ENCODE measurements around the gene CNNM3.

CNNM3 gene

DNA sequence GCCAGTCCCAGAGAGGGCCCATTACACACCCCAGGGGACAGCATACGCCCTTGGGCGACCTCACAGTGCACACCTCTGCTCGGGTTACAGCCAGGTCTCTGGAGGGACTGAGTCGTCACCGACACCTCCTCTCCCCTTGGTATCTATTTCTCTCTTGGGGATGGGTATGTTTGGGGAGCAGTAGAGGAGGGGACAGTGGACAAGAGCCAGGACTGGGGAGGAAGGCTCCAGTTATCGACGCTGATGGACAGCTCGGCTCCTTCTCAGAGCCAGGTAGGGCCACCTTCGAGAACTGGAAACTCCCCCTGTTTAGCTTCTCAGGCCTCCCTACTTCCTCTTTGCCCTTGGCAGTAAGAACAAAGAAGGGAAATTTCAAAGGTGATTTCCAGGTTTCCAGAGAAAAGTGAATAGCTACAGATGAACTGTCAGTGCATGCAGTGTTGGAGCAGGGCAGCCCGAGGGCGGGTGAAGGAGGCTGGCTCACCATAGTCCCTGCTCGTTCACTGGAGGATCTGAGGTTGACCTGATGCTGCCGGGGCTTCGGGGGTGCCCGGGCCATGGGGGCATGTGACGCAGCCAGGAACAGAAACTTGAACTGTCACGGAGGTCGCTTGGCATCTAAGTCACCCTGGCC is 58.2 kb downstream of the CNNM3 start:
- peaks cover 81% of the 10 kb centered on the region for H3K4me1 Mint-ChIP-seq
- DNase-seq = no peak
- peak overlapping the region; percentile 32 for H3K4me3 Mint-ChIP-seq
- TF ChIP-seq, protein P1, sequence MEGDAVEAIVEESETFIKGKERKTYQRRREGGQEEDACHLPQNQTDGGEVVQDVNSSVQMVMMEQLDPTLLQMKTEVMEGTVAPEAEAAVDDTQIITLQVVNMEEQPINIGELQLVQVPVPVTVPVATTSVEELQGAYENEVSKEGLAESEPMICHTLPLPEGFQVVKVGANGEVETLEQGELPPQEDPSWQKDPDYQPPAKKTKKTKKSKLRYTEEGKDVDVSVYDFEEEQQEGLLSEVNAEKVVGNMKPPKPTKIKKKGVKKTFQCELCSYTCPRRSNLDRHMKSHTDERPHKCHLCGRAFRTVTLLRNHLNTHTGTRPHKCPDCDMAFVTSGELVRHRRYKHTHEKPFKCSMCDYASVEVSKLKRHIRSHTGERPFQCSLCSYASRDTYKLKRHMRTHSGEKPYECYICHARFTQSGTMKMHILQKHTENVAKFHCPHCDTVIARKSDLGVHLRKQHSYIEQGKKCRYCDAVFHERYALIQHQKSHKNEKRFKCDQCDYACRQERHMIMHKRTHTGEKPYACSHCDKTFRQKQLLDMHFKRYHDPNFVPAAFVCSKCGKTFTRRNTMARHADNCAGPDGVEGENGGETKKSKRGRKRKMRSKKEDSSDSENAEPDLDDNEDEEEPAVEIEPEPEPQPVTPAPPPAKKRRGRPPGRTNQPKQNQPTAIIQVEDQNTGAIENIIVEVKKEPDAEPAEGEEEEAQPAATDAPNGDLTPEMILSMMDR (IDR thresholded peaks at IDR 0.05) = no peak
- H3K27me3 Mint-ChIP-seq (ENCODE audit: low read depth, poor library complexity) = peaks cover 3% of the 10 kb centered on the region
- H3K9me3 Mint-ChIP-seq = no peaks in the 10 kb centered on the region
- peak overlapping the region; percentile 54 for H3K27ac Mint-ChIP-seq
- no peaks in the 10 kb centered on the region for H3K36me3 Mint-ChIP-seq (ENCODE audit: low read depth)

DNA sequence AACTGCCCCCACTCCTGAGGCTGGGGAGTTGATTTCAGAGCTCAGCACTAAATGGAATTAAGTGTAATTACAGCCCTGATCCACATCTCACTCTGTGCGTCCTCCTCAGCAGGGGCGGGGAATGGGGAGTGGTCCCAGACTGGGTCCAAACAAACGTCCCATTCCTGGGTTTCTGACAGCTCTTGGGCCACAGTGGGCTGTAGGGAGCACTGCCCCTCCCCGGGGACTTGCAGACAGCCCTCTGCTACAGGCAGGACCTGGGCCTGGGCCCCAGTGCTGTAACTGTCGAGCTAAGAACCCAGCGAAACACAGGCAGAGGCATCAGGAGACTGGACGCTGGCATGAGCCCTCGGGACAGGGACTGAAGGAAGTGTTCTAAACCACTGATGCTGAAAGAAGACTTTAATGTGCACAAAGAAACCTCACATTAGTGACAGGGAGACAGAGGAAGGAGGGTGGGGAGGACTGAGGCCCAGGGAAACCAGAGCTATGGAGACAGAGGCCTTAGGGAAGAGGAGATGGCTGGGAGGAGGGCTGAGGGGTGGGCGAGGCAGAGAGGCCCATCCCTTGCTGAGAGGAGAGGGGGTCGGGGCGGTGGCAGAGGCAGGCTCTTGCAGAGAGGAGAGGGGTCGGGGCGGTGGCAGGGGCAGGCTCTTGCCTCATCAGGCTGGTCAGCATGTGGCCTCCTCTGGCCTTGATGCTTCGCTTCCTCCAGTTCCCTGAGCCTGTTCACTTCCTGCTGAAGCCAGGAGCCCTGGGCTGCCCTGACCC is 59.6 kb downstream of the CNNM3 start:
- no peaks in the 10 kb centered on the region for H3K36me3 Mint-ChIP-seq (ENCODE audit: low read depth)
- H3K4me1 Mint-ChIP-seq = peaks cover 87% of the 10 kb centered on the region
- DNase-seq = no peak
- H3K27me3 Mint-ChIP-seq (ENCODE audit: low read depth, poor library complexity) = peaks cover 3% of the 10 kb centered on the region
- H3K4me3 Mint-ChIP-seq = no peak overlapping the region
- H3K9me3 Mint-ChIP-seq = no peaks in the 10 kb centered on the region
- TF ChIP-seq, protein P1 (IDR thresholded peaks at IDR 0.05) = no peak
- H3K27ac Mint-ChIP-seq = peak overlapping the region; percentile 96

DNA sequence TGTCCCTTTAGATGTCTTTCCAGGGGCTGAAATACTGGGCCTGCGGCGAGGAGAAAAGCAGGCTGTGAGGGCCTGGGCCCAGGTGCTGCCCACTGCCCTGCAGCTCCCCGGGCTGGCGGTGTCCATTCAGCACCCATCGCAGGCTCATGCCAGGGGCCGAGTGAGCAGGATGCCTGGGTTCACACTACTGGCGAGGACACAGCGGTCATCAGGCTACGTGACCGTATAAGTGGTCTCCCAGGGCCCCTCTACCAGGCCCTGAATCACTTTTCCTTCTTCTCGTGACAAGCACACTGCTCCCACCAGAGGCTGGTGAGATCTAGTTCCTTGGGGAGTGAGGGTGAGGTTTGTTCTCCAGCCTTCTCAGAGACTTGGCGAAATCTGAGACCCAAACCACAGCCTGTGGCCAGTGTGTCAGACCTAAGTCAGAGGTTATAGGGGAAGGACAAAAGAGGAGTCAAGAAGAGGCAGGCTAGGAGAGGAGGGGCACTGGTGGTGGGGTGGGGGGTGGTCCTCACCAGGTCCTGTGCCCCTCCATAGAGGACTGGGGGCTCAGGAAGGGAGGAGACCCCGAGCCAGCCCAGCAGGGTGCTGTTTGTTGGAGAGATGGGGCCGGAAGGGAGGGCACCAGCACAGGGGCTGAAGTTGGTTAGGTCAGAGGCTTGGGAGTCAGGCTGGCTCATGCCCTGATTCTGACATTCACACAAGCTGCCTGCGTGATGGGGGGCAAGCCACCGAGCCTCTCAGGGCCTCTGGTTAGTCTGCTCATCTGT is 60.4 kb downstream of the CNNM3 start:
- Mint-ChIP-seq H3K4me1 (peaks cover 86% of the 10 kb centered on the region), H3K27ac (peak overlapping the region; percentile 96), H3K27me3 (ENCODE audit: low read depth, poor library complexity) (peaks cover 3% of the 10 kb centered on the region), H3K9me3 (no peaks in the 10 kb centered on the region), H3K36me3 (ENCODE audit: low read depth) (no peaks in the 10 kb centered on the region), H3K4me3 (peak overlapping the region; percentile 47)
- TF ChIP-seq, protein P1 (IDR thresholded peaks at IDR 0.05) = no peak
- DNase-seq = no peak

DNA sequence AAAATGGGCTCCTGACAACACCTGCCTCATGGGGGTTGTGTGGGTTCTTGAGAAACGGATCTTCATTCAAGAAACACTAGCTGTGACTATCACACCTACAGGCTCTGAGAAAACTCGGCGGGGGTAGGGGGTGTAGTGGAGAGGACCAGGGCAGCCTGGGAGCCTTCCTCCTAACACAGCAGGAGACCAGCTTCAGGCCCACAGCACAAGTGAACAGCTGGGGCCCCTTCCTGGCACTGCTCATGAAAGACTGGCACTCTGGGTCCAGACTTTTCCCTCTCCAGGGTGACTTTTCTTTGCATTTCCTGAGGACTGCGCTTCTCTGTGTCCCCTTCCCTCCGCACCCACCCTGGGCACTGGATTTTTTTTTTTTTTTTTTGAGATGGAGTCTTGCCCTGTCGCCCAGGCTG is 61.0 kb downstream of the CNNM3 start:
- Mint-ChIP-seq H3K27me3 (ENCODE audit: low read depth, poor library complexity) (peaks cover 3% of the 10 kb centered on the region), H3K36me3 (ENCODE audit: low read depth) (no peaks in the 10 kb centered on the region), H3K4me1 (peaks cover 90% of the 10 kb centered on the region), H3K9me3 (no peaks in the 10 kb centered on the region), H3K27ac (no peak overlapping the region), H3K4me3 (no peak overlapping the region)
- TF ChIP-seq, protein P1 (IDR thresholded peaks at IDR 0.05) = no peak
- DNase-seq = no peak

DNA sequence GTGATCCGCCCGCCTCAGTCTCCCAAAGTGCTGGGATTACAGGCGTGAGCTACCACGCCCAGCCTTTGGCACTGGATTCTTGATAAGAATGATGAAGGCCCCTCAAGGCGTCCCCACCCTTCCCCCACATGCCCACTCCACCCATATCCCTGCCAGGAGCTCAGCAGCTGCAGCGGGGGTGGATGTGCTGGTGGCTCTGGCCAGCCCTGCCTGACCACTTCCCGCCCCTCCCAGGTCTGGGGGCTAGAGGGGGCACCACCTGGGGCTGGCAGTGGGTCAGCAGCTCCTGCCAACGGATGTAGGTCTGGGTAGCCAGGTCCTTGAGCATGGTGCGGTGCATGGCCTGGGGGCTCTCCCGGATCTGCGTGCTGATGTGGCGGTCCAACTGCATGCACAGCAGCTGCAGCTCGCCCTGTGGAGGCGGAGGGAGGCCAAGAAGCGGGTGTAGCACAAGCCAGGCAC is 61.6 kb downstream of the CNNM3 start:
- H3K9me3 Mint-ChIP-seq = no peaks in the 10 kb centered on the region
- no peak for DNase-seq
- TF ChIP-seq, protein P1 (IDR thresholded peaks at IDR 0.05) = no peak
- no peak overlapping the region for H3K4me3 Mint-ChIP-seq
- H3K27ac Mint-ChIP-seq = no peak overlapping the region
- H3K36me3 Mint-ChIP-seq (ENCODE audit: low read depth) = no peaks in the 10 kb centered on the region
- H3K27me3 Mint-ChIP-seq (ENCODE audit: low read depth, poor library complexity) = peaks cover 3% of the 10 kb centered on the region
- peaks cover 90% of the 10 kb centered on the region for H3K4me1 Mint-ChIP-seq

All from nephron progenitor cell (in vitro differentiated cells).